ENCODE data around the gene FRS2.

DNA sequence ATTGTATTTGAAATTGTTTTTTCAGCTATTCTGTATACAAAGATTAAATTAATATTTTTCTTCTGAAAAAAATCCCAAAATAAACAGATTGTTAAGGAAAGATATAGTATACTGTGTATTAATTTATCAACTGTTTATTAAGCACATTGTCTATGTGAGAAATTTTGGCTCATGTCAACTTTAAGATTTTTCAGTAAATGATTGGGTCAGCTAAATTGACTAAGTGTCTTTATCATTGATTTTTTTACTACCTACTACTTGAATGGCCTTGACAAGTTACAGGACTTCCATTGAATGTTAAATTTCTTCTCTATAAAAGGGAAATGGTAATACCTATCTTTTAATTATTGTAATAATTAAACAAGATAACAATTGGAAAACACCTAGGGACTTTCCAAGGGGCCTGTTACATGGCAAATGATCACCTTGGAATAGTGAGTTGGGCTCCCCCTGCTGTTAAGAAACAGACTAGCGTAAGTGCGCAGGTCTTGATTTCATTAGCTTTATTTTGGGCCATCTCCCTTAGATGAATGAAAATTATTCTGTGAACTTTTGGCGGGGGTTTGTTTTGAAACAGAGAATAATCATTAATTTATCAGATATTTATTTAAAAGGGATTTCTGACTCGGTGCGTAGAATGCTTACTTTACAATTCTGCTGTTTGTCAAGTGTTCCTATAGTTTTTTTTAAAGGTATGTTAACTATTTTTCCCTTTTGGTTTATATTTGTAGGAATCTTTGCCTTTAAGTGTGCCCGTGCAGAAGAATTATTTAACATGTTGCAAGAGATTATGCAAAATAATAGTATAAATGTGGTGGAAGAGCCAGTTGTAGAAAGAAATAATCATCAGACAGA is 100.6 kb downstream of the FRS2 start:
- TF ChIP-seq CTCF (IDR thresholded peaks at IDR 0.05) (peak; percentile 34 to 83 (median 76)), POLR2A (IDR thresholded peaks at IDR 0.05) (no peak)
